Spinal cord (tissue), 10 donors: Measurements from ENCODE around the gene SAG. TPM values are rescaled to one million over a fixed set of nuclear protein-coding genes. Genes with fewer than 3 reads are reported as not detected.

ENCODE experiments used
- DNase-seq, 6 donors: peaks; one replicate each; pipeline versions ENCODE4 v3.0.0 to v3.0.0-alpha.2; 2013 to 2015; ENCODE audit warnings: low spot score in 6 of 6, low read depth in 4 of 6
- H3K27ac ChIP-seq: one replicate; pipeline ENCODE4 v1.5.1; 2013; ENCODE audit warnings: low read depth, low read length, control low read depth
- H3K27me3 ChIP-seq: one replicate; pipeline ENCODE4 v1.6.1; 2013; ENCODE audit warnings: low read length; ENCODE audit not compliant: control insufficient read depth, insufficient read depth
- H3K36me3 ChIP-seq: one replicate; pipeline ENCODE4 v1.6.1; 2013; ENCODE audit warnings: low read length; ENCODE audit not compliant: control insufficient read depth, insufficient read depth
- H3K4me1 ChIP-seq: one replicate; pipeline ENCODE4 v1.6.1; 2013; ENCODE audit warnings: low read length; ENCODE audit not compliant: control insufficient read depth, insufficient read depth
- H3K4me3 ChIP-seq: one replicate; pipeline ENCODE4 v1.5.1; 2013; ENCODE audit warnings: low read depth, low read length, control low read depth
- H3K9me3 ChIP-seq: one replicate; pipeline ENCODE4 v1.6.1; 2013; ENCODE audit warnings: low read length; ENCODE audit not compliant: control insufficient read depth, insufficient read depth
- WGBS: methylation state at CpG from one replicate; pipeline ENCODE4 v1.1.5; 2013; ENCODE audit warnings: missing lambda C conversion rate; ENCODE audit not compliant: insufficient coverage; 5-methylcytosine and 5-hydroxymethylcytosine counted together
- polyA plus RNA-seq, 2 donors: library from polyadenylated mRNA; unstranded; fragments of 120-200 nt; gene quantifications; one replicate each; pipeline ENCODE4 v1.2.1, GENCODE V29; 2013; ENCODE audit not compliant: insufficient read length in 2 of 2
- total RNA-seq, 2 donors: library from RNA; depleted of rRNA in 1 of 2; stranded (reverse); fragments of 120-200 nt in 1 of 2; fragments of >200 nt in 1 of 2; gene quantifications; one replicate each; pipeline versions ENCODE4 v1.2.3 to v1.2.4, GENCODE V29; 2013 to 2014
- donor health status: healthy.

The SAG gene
- total and polyA plus RNA-seq, 4 donors, result 0.48 to 0.69 (median 0.51) TPM; not detected in 1

GRCh38 chr2:233338046-233338445 is 30.4 kb downstream of the SAG start:
- no peak for DNase-seq
- WGBS, result 70% methylated on average over 4 of the region's 5 CpGs
- Histone ChIP-seq H3K36me3 (no peaks in the 10 kb centered on the region), H3K27me3 (no peaks in the 10 kb centered on the region), H3K4me1 (no peaks in the 10 kb centered on the region), H3K4me3 (no peak overlapping the region), H3K9me3 (no peaks in the 10 kb centered on the region), H3K27ac (no peak overlapping the region)

GRCh38 chr2:233338812-233339368 is 31.3 kb downstream of the SAG start:
- 100% methylated on average over 1 of the region's 3 CpGs for WGBS
- no peaks in the 10 kb centered on the region for H3K4me1 ChIP-seq
- no peak overlapping the region for H3K4me3 ChIP-seq
- no peak for DNase-seq
- H3K36me3 ChIP-seq, result no peaks in the 10 kb centered on the region
- H3K27me3 ChIP-seq, result no peaks in the 10 kb centered on the region
- H3K27ac ChIP-seq, result no peak overlapping the region
- H3K9me3 ChIP-seq, result no peaks in the 10 kb centered on the region

DNA sequence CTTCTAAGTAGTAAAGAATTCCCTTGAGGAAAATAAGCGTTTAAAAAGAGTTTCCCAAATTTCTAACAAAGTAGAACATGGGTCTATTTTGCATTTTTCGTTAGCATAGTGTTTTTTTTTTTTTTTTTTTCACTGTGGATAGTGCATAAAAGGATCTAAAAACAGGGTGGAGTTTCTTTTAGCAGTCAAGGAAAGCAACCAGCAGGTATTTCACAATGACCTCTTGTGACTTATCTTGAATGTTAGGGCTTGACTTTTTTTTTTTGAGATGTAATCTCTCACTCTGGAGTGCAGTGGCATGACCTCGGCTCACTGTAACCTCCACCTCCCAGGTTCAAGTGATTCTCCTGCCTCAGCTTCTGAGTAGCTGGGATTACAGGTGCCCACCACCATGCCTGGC is 31.8 kb downstream of the SAG start:
- Histone ChIP-seq H3K4me1 (no peaks in the 10 kb centered on the region), H3K9me3 (no peaks in the 10 kb centered on the region), H3K27me3 (no peaks in the 10 kb centered on the region), H3K36me3 (no peaks in the 10 kb centered on the region), H3K27ac (no peak overlapping the region), H3K4me3 (no peak overlapping the region)
- DNase-seq, result no peak
- no CpG with 5 or more reads among the region's 3 CpGs for WGBS

DNA sequence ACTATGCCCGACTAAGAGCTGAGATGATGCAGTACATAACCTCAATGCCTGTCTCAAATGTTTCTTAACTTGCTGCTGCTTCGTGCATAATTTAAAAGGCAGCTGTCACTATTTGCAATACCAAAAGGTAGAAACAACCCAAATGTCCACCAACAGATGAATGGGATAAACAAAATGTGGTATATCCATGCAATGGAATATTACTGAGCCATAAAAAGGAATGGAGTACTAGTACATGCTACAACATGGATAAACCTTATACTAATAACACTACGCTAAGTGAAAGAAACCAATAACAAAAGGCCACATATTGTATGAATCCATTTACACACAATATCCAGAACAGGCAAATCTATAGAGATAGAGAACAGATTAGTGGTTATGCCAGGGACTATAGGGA is 33.7 kb downstream of the SAG start:
- H3K27ac ChIP-seq, result no peak overlapping the region
- no peaks in the 10 kb centered on the region for H3K4me1 ChIP-seq
- no peak for DNase-seq
- H3K4me3 ChIP-seq, result no peak overlapping the region
- no peaks in the 10 kb centered on the region for H3K27me3 ChIP-seq
- 100% methylated on average over 1 of the region's 3 CpGs for WGBS
- H3K9me3 ChIP-seq, result no peaks in the 10 kb centered on the region
- H3K36me3 ChIP-seq, result no peaks in the 10 kb centered on the region

DNA sequence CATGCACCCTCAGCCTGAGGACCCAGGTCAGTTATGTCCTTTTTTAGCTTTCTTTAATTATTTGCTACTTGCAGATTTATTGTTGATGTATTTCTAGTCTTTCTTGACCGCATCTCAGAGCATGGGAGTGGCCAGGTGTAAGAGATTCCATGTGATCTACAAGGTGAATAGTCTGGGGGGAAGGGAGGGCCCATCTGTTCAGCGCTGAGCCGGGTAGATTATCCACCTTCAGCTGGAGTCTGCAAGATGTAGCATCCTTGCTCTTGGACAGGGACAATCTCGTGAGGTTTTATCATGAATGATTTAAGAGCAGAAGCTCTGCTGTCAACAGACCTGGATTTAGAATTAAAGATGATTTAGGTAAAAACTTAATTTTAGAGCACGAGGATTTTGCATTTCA is 34.7 kb downstream of the SAG start:
- Histone ChIP-seq H3K9me3 (no peaks in the 10 kb centered on the region), H3K36me3 (no peaks in the 10 kb centered on the region), H3K27me3 (no peaks in the 10 kb centered on the region), H3K4me3 (no peak overlapping the region), H3K4me1 (no peaks in the 10 kb centered on the region), H3K27ac (no peak overlapping the region)
- no peak for DNase-seq
- WGBS, result 95% methylated on average over 4 of the region's 5 CpGs

DNA sequence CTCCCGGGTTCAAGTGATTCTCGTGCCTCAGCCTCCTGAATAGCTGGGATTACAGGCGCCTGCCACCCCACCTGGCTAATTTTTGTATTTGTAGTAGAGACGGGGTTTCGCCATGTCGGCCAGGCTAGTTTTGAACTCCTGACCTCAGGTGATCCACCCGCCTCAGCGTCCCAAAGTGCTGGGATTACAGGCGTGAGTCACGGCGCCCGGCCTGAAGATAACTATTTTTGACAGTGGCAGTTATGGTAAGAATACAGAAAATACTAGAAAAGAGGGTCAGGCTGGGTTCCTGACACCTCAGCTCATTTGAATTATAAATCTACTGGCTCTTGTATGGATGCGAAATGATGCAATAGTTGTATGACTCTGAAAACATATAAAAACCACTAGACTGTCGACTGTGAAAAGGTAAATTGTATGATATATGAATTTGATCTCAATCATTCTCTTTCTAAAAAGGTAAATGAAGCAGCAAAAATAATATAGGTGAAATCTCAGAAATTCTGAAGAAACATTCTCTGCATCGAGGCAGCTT is 35.6 kb downstream of the SAG start:
- no peak overlapping the region for H3K27ac ChIP-seq
- no peaks in the 10 kb centered on the region for H3K36me3 ChIP-seq
- H3K4me1 ChIP-seq, result no peaks in the 10 kb centered on the region
- no peaks in the 10 kb centered on the region for H3K9me3 ChIP-seq
- 96% methylated on average over 5 of the region's 15 CpGs for WGBS
- no peaks in the 10 kb centered on the region for H3K27me3 ChIP-seq
- no peak for DNase-seq
- H3K4me3 ChIP-seq, result no peak overlapping the region

DNA sequence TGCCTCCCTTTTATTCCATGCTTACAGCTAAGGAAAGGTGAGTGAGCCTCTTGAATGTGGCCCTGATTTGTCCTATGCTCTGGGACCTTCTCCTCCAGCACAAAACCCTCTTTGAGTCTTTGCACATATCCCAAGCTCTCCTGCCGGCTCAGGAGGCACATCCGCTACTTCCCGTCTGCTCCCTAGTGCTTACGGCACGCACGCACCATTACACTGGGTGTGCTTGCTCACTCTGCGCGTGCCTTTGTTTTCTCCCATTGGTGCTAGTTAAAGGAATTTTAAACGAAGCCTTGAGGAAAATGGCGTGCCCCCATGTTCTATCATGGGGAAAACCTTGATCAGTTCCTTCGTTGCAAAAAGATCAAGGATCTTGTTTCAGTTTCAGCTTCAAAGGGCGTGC is 38.8 kb downstream of the SAG start:
- no peaks in the 10 kb centered on the region for H3K27me3 ChIP-seq
- peaks cover 6% of the 10 kb centered on the region for H3K4me1 ChIP-seq
- H3K9me3 ChIP-seq, result no peaks in the 10 kb centered on the region
- WGBS, result 62% methylated on average over 12 of the region's 12 CpGs
- no peaks in the 10 kb centered on the region for H3K36me3 ChIP-seq
- no peak overlapping the region for H3K27ac ChIP-seq
- no peak overlapping the region for H3K4me3 ChIP-seq
- DNase-seq, result peak in 1 of 6 donors; percentile 73

GRCh38 chr2:233346930-233347329 is 39.3 kb downstream of the SAG start:
- H3K9me3 ChIP-seq, result no peaks in the 10 kb centered on the region
- H3K4me3 ChIP-seq, result no peak overlapping the region
- H3K27ac ChIP-seq, result no peak overlapping the region
- no peak for DNase-seq
- peaks cover 6% of the 10 kb centered on the region for H3K4me1 ChIP-seq
- no peaks in the 10 kb centered on the region for H3K36me3 ChIP-seq
- no peaks in the 10 kb centered on the region for H3K27me3 ChIP-seq
- 83% methylated on average over 9 of the region's 9 CpGs for WGBS

DNA sequence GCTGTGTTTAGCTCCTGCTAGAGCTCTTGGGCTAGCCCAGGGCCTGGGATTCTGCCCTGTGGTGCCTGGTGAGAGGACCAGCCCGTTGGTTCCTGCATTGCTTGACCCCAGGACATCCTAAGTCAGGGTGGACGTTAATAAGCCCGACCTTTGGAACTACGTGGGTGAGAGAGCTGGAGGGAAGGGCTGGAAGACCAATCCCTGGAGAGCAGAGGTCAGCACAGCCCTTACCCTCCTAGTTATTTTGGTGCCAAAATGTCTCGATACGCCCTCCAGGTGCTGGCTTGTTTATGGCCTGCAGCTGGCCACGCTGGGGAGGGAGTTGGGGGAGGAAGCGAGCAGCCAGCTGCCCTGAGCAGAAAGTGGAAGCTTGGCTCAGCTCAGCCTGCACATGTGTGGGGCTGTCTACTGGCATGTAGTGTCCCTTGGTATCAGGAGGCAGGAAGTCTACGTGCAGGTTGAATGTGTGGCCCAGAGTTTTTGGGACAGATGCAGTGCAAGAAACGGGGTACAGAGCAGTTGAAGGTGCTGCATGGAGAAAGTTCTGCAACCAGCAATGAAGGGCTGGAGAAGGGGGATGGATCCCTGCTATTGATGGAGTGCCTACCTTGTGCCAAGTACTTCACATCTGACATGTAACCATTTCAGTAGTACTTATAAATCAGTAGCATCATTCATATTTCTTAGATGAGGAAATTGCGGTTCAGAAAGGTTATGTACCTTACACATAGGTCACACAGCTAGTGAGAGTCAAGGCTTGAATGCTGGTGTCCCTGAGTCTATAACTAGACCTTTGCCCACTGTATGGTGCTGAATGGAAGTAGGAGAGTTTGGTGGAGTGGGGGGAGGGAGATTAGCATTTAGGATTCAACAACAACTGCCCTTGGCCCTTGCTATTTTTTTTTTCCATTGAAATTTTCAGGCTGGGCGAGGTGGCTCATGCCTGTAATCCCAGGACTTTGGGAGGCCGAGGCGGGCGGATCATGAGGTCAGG is 41.7 kb downstream of the SAG start:
- 42% methylated on average over 11 of the region's 15 CpGs for WGBS
- H3K4me1 ChIP-seq, result peaks cover 18% of the 10 kb centered on the region
- no peak overlapping the region for H3K4me3 ChIP-seq
- DNase-seq, result peak in 1 of 6 donors; percentile 30
- H3K27me3 ChIP-seq, result no peaks in the 10 kb centered on the region
- H3K9me3 ChIP-seq, result no peaks in the 10 kb centered on the region
- no peak overlapping the region for H3K27ac ChIP-seq
- no peaks in the 10 kb centered on the region for H3K36me3 ChIP-seq
